Activated T-cell treated with anti-CD3 and anti-CD28 coated beads, Interleukin-2, amount 50 U/mL, for 1 hour (primary cell): Measurements from ENCODE around the gene GANC.

Source experiments
- DNase-seq: peaks from one replicate; pipeline ENCODE4 v3.0.0-alpha.2; 2020

Gene GANC

GRCh38 chr15:42348083-42348482 is 75.1 kb downstream of the GANC start:
- DNase-seq, result no peak

DNA sequence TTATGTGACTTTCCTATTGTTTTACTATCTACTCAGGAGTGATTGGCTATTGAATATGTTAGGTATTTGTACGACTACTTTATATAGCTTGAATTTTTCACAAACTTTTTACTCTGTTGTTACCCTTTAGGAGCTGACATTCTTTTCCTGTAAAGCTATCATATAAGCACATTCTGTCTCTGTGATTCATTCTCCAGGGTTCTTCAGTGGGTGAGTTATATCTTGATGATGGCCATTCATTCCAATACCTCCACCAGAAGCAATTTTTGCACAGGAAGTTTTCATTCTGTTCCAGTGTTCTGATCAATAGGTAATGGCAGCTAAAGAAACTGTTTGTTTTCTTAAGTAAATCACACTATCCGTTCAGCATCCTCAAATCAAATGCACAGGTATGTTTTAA is 76.2 kb downstream of the GANC start:
- no peak for DNase-seq

- no peak for DNase-seq
Measured at GRCh38 chr15:42352401-42352800, 79.4 kb downstream of the GANC start.

DNA sequence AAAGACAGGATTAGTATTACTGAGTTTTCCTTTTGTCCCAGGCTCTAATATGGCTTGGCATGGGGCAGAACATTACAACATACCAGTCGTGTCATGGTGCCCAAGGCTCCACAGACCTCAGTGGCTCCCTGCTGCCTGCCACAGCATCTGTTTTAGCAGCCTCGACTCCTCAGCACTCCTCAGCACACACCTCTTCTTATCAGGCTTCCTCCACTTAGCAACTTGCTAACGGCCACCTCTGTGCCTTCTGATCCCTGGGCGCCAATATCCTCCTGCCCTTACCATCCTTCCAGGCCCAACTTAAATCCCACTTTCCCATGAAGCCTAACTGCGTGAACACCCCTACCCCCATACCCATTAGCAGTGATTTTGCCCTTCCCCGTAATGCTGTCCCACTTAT is 80.1 kb downstream of the GANC start:
- no peak for DNase-seq

GRCh38 chr15:42354824-42355223 is 81.8 kb downstream of the GANC start:
- DNase-seq, result no peak

DNA sequence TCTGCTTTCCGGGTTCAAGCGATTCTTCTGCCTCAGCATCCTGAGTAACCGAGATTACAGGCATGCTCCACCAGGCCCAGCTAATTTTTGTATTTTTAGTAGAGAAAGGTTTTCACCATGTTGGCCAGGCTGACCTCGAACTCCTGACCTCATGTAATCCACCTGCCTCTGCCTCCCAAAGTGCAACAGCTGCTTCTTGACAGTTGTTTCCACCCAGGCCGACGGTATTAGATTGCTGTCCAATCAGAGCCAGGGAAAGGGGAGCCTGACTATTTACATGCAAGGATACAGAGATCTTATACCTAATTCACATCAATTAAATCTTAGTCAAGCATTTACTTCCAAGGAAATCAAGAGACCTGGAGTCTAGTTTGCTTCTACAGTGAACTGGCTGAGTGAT is 82.3 kb downstream of the GANC start:
- no peak for DNase-seq

- DNase-seq, result no peak
Measured at GRCh38 chr15:42356851-42357250, 83.8 kb downstream of the GANC start.

DNA sequence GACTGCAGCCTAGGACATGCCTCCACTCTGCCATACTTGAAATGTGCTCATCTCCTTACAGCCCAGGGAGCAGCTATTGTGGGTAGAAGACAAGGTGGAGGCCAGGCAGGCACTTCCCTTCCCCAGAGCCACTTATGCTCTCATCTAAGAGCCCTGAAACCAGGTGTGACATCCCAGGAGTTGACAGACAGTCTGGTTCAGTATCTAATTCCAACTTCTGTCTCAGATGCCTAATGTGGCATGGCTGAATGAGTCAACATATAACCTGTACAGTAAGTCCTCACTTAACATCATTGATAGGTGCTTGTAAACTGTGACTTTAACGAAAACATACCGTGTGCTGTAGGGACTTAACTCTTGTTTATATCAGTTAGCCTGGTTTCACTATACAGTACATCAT is 85.1 kb downstream of the GANC start:
- DNase-seq, result no peak

DNA sequence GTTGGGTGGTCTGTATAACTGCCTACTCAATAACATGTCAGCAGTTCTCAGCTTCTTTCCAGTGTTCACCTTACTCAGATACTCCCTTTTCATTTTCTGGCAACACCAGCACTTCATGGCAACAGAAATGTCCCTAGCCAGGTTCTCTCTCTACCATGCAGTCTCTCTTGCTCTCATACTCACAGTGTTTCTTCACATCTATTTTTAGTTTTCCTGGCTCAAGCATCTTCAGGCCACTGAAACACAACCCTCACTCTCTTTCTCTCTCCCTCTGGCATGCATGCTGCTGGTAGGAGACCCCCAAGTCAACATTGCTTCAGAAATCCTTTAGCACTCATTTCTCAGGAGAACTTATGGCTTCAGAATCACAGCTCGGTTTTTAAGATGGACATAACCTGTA is 86.2 kb downstream of the GANC start, which contains the start of gene CAPN3:
Gene CAPN3 (plus strand): TSS at position 253 of the 400 bp plus-strand sequence. CDS start 305 bp downstream, outside the sequence.
- DNase-seq, result no peak

DNA sequence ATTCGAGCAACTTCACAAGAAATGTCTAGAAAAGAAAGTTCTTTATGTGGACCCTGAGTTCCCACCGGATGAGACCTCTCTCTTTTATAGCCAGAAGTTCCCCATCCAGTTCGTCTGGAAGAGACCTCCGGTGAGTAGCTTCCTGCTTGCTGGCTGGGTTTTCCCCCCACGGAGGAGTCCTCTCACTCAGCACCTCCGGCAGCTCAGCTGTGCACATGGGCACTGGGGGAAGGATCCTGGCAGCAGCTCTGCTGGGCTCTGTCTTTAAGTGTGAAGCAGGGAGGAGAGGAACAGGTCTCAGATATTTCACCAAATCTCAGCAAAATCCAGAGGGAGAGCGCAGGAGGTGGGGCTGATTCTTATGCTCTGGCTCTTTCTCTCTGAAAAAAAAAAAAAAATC is 87.0 kb downstream of the GANC start:
- DNase-seq, result no peak

GRCh38 chr15:42360535-42361112 is 87.6 kb downstream of the GANC start:
- no peak for DNase-seq

- no peak for DNase-seq
Measured at GRCh38 chr15:42363487-42363886, 90.5 kb downstream of the GANC start.

- DNase-seq, result no peak
Measured at GRCh38 chr15:42363942-42364341, 90.9 kb downstream of the GANC start.

GRCh38 chr15:42364529-42364928 is 91.5 kb downstream of the GANC start:
- no peak for DNase-seq

DNA sequence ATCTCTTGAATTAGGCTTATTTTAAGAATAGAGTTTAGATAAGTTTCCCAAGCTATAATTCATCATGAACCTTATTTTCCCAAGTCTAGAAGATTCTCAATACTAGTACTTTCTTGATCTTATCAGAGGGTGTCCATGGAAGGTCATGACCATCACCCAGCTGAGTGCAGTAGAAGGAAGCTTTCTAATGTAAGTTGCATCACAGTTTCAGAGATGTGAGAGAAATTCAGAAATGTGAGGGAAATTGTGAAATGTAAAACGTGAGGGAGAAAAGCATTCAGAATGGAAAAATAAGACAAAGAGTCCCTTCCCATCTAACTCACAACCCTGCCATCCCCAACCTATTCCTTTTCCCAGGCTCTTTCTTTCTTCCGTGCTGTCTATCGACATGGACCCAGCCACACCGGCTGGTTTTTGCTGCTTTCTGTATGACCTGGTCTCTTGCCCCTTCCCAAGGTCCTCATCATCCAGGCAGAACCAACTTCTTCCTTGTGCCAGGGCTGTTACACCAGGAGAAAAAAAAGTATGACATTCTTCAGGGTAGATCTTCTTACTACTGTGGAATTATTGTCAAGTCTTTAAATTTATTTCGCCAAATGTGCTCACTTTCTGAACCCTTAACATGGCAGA is 93.0 kb downstream of the GANC start:
- DNase-seq, result no peak

DNA sequence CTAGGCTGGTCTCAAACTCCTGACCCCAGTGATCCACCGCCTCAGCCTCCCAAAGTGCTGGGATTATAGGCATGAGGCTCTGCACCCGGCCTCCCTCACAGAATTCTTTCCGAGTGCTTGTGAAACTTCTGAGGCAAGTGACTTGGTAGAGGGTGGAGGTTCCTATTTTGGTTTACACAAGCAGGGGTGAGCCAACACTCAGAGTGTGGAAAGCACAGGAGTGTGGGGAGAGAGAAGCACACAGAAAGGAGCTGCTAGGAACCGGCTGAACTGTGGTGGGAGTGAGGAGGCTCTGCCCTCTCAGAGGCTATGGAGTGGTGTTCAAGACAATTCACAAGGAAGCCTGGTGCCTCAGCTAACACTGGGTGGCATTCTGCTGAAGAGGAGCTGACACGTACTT is 94.0 kb downstream of the GANC start:
- DNase-seq, result no peak

GRCh38 chr15:42368096-42368495 is 95.1 kb downstream of the GANC start:
- DNase-seq, result no peak

DNA sequence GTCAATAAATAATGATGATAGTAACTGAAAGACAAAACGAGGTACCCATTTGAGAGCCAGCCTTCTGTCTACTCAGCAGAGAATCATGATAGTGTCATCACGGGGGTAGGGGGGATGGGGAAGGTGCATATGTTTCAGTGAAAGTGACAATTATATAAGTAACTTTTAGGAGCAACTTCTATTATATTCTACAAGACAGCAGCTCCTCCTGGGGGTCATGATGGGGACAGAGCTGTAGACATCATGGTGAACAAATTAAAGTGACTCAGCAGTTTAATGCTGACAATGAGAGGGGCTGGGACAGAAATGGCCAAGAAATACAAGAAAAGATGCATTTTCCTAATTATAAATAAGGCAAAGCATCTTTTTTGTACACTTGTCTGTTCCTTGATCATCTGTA is 98.1 kb downstream of the GANC start:
- DNase-seq, result no peak

- no peak for DNase-seq
Measured at GRCh38 chr15:42373274-42373673, 100.3 kb downstream of the GANC start.

DNA sequence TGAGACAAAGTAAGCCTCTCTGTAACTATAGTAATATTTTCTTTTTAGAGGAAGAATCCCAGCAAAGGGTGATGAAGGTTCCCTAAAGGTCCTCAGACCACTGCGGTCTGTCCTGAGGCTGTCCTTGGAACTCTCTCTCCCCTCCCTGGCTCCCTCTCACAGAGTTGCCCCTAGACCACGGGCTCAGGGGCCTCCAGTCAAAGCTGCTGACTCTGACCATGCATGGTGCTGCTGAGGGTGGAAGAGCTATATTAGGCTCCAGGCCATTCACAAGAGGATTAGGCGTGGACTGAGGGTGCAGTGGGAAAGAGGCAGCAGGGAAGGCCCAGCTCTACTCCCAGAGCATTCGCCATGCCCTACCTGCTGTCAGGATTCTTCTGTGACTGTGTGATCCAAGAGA is 100.9 kb downstream of the GANC start:
- no peak for DNase-seq

- no peak for DNase-seq
Measured at GRCh38 chr15:42374810-42375209, 101.8 kb downstream of the GANC start.

GRCh38 chr15:42375252-42375651 is 102.3 kb downstream of the GANC start:
- DNase-seq, result no peak

- DNase-seq, result no peak
Measured at GRCh38 chr15:42375941-42376340, 102.9 kb downstream of the GANC start.

DNA sequence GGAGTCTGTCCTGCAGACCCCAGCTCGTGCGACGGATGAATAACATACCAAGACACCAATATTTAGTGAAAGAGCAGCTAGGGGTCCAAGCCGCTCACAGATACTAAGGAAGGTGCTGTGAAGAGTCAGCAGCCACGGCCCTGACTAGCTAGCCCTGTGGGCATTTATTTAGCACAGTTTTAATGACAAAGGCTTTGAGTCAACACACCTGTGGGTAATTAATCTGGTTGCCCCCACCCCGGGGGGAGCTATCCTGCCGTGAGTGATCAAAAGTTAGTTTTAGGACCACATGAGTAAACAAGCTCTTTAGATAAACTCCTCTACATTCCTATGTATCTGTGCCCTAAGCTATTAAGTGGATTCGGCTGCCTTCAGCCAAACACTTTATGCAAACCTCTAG is 105.0 kb downstream of the GANC start:
- no peak for DNase-seq

DNA sequence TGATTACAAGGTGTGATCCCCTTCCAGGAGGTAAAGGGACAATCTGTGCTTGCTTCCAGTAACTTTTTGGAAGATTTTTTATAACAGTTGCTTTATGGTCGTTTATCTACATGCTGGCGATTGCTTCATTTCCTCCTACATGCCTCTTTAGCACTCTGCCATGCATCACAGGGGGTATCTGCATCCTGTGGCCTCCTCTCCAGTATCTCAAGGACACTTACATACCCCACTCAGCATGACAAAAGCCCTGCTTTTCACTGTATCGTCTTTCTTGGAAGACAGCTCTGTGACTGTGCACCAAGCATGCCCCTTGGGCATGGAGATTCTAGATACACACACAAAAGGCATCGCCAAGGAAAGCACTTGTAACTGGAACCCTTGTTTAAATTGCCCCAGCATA is 111.6 kb downstream of the GANC start:
- no peak for DNase-seq
